ENCODE data around the gene CHAD. TPM values are rescaled to one million over a fixed set of nuclear protein-coding genes. Genes with fewer than 3 reads are reported as not detected.

CHAD gene
- not detected in 2 replicates for total RNA-seq

GRCh38 chr17:50468304-50469207 lies at the start of gene CHAD:
Gene CHAD, minus strand, starts transcription at chr17:50468880. Its CDS starts 67 bp downstream, at chr17:50468813.

GRCh38 chr17:50507871-50508572 lies 39.3 kb upstream of the CHAD start, which contains the start of gene MYCBPAP:
Gene MYCBPAP, plus strand, starts transcription at chr17:50508439. Its CDS starts 236 bp downstream, at chr17:50508675.

DNA sequence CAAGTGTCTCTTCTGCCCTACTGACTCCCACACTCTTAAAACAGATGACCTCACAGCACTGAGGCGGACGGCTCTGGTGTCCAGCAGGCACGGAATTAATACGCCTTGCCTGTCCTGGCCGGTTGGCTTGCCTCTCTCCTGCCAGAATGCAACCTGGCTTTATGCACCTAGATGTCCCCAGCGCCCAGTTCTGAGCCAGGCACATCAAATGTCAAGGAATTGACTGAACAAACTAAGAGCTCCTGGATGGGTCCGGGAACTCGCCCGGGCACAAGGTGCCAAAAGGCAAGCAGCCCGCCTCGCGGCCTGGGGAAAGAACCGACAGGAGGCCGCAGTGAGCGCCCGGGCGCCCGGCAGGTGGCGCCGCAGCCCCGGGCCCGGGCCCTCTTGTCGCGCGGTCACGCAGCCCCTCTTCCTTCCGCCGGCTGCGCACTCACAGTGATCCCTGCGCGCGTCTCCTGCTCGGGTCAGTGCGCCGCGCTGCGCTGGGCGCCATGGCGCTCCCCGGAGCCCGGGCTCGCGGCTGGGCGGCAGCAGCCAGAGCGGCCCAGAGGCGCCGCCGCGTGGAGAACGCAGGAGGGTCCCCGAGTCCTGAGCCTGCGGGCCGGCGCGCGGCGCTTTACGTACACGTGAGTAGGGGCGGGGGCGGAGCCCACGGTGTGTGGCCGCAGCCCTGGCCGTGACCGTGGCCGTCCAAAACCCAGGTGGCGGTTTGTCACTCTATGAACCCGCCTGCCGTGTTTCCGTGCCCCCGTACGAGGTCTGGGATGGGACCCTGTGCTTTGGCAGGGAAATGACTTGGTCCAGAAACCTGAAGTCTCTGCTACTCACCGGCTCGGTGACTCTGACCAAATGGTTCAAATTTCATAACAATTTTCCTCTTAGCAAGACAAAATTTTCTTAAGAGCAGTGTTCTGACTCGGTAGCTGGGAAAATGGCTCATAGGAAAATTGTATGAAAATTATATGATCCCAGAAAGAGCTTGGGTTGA lies 10.0 kb upstream of the CHAD start, which contains the start of gene RSAD1:
TSS of gene RSAD1 (plus strand) at position 470 of the 991 bp plus-strand sequence. CDS start at position 495, 25 bp downstream.

DNA sequence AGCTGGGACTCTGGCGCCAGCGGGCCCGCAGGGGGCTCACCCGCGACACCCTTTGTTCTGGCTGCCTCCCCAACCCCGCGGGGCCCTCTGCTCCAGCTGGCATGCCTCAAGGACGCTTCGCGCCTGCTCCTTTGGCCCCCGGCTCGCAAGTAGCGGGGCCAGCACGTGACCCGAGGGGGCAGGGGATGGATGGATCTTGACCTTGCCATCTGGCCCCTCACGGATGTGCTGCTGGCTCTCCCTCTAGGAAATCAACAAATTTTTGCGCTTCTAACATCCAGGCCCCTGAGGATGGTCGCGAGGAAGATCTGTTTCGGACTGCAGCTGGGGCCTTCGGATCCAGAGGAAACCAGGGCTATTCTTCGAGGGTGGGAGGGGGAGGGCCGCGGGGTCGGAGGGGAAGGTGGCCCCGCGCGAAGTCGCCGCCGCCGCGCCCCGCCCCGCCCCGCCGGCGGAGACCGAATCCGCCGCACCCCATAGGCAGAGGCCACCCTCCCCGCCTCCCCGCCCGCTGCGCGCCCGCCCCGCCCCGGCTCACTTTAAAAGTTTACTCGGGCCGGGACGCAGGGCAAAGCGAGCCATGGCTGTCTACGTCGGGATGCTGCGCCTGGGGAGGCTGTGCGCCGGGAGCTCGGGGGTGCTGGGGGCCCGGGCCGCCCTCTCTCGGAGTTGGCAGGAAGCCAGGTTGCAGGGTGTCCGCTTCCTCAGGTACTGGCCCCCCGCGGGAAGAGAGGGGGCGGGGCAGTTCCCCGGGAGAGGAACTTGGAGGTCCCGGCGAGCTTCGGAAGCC lies 42.8 kb downstream of the CHAD start, which contains the start of gene ACSF2:
TSS of gene ACSF2 (plus strand) at position 537 of the 790 bp plus-strand sequence. CDS start at position 581, 44 bp downstream.

Other genes with a start within 250 kb of the CHAD start
- 5.6 and 7.5 TPM in 2 replicates for gene TMEM92, start 194.4 kb downstream of the CHAD start, total RNA-seq
- gene XYLT2, start 122.8 kb downstream of the CHAD start, total RNA-seq: 43.9 and 59.2 TPM in 2 replicates
- gene MRPL27, start 95.7 kb downstream of the CHAD start, total RNA-seq: 90.5 and 97.3 TPM in 2 replicates
- 4.9 and 5.6 TPM in 2 replicates for gene EME1, start 95.7 kb downstream of the CHAD start, total RNA-seq
- gene LRRC59, start 71.4 kb downstream of the CHAD start, total RNA-seq: 161 and 163 TPM in 2 replicates
- gene ACSF2, start 42.7 kb downstream of the CHAD start, total RNA-seq: 23.7 and 46.3 TPM in 2 replicates
- gene RSAD1, start 10.0 kb upstream of the CHAD start, total RNA-seq: 12.8 and 15.0 TPM in 2 replicates
- 0.60 TPM in 1 of 2 replicates, not detected in the other for gene MYCBPAP, start 39.6 kb upstream of the CHAD start, total RNA-seq
- 30.8 and 61.9 TPM in 2 replicates for gene EPN3, start 63.9 kb upstream of the CHAD start, total RNA-seq
- gene SPATA20, start 78.3 kb upstream of the CHAD start, total RNA-seq: 34.8 and 35.6 TPM in 2 replicates
- gene CACNA1G, start 91.8 kb upstream of the CHAD start, total RNA-seq: 0.05 TPM in 1 of 2 replicates, not detected in the other
- 13.3 and 13.7 TPM in 2 replicates for gene ABCC3, start 166.0 kb upstream of the CHAD start, total RNA-seq
- gene ANKRD40, start 239.0 kb upstream of the CHAD start, total RNA-seq: 18.7 and 19.9 TPM in 2 replicates

Data from airway epithelial cell (primary cell).